ENCODE data around the gene ZEB1. TPM values are rescaled to one million over a fixed set of nuclear protein-coding genes. Genes with fewer than 3 reads are reported as not detected.
"Not testable (repeated sequence)": the region's sequence is repeated elsewhere in the genome, so short reads cannot be mapped to it uniquely, and the experiment has no call there.

ZEB1 gene
- total RNA-seq, 1 experiment from 2014 or later: 1.4 TPM

DNA sequence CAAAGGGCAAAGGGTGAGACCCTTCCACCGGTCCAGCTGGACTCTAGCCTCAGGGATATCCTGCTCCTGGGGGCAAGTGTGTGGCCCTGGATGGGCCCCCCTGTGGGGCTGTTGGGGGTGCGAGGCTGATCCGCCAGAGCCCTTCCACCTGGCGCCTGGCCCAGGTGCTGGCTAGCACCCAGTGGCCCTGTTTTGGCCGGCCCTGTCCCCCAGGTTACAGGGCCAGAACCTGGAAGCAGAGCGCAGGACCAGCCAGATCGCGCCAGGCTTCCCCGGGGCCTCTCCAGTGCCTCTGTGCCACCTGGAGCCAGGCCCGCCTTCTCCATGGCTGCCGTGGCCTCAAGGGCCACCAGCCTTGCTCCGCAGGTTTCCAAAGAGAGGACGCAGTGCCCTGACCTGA lies 45.2 kb downstream of the ZEB1 start:
- H3K9me2 ChIP-seq (ENCODE audit: insufficient read depth); intact Hi-C loops (cut with micrococcal nuclease; ENCODE audit: unreplicated experiment); H3K9me3 ChIP-seq (ENCODE audit: insufficient read depth, low read depth); DNase-seq; H3K27me3 ChIP-seq (ENCODE audit: insufficient read depth, low read depth); CTCF ChIA-PET; H3K4me2 ChIP-seq; BruUV-seq (replicated peaks); H3K79me2 ChIP-seq (ENCODE audit: low read depth); H3K36me3 ChIP-seq (ENCODE audit: low read depth); H3K4me1 ChIP-seq (replicated peaks; ENCODE audit: insufficient read depth); H3K27ac ChIP-seq; H2AFZ ChIP-seq; H3K4me3 ChIP-seq; H4K20me1 ChIP-seq (ENCODE audit: insufficient read depth); H3F3A ChIP-seq (ENCODE audit: insufficient read depth, low read depth); POLR2A ChIA-PET (ENCODE audit: unreplicated experiment): not testable (repeated sequence)

DNA sequence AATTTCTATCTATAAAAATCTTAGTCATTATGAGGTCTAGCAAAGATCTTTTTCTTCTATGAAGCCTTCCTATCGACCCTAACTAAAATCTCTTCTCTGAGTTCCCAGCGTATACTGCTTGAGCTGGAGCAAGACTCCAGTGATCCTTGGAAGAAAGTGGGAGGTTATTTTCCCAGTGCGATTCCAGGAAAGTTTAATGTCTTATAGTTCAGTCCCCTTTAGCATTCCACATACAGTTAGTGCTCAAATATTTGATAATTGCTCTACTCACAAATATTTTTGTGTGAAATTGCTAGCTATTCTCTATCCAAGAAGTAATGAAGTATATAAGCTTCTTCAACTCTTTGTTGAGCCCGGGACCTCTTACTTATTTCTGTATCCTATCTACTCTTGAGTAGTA lies 47.7 kb downstream of the ZEB1 start:
- TF ChIP-seq, protein P1, sequence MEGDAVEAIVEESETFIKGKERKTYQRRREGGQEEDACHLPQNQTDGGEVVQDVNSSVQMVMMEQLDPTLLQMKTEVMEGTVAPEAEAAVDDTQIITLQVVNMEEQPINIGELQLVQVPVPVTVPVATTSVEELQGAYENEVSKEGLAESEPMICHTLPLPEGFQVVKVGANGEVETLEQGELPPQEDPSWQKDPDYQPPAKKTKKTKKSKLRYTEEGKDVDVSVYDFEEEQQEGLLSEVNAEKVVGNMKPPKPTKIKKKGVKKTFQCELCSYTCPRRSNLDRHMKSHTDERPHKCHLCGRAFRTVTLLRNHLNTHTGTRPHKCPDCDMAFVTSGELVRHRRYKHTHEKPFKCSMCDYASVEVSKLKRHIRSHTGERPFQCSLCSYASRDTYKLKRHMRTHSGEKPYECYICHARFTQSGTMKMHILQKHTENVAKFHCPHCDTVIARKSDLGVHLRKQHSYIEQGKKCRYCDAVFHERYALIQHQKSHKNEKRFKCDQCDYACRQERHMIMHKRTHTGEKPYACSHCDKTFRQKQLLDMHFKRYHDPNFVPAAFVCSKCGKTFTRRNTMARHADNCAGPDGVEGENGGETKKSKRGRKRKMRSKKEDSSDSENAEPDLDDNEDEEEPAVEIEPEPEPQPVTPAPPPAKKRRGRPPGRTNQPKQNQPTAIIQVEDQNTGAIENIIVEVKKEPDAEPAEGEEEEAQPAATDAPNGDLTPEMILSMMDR (conservative IDR thresholded peaks at IDR 0.05): no peak
- TF ChIP-seq EZH2 (IDR thresholded peaks at IDR 0.05; ENCODE audit: low read depth): no peak
- no peak for DNase-seq
- BruUV-seq (replicated peaks): no TSS peak
- H3K27ac ChIP-seq: no peak overlapping the region
- H2AFZ ChIP-seq: no peak overlapping the region
- no peaks in the 10 kb centered on the region for H3K4me1 ChIP-seq (replicated peaks; ENCODE audit: insufficient read depth)
- no peaks in the 10 kb centered on the region for H3K9me2 ChIP-seq (ENCODE audit: insufficient read depth)
- H4K20me1 ChIP-seq (ENCODE audit: insufficient read depth): no peaks in the 10 kb centered on the region
- no peak overlapping the region for H3K4me2 ChIP-seq
- H3K4me3 ChIP-seq: no peak overlapping the region
- no peaks in the 10 kb centered on the region for H3K36me3 ChIP-seq (ENCODE audit: low read depth)
- ChIA-PET POLR2A (ENCODE audit: unreplicated experiment) (no interaction called here), CTCF (no interaction called here)
- H3F3A ChIP-seq (ENCODE audit: insufficient read depth, low read depth): no peaks in the 10 kb centered on the region
- intact Hi-C loops (cut with micrococcal nuclease; ENCODE audit: unreplicated experiment): no loop called here
- H3K9me3 ChIP-seq (ENCODE audit: insufficient read depth, low read depth): no peaks in the 10 kb centered on the region
- H3K27me3 ChIP-seq (ENCODE audit: insufficient read depth, low read depth): no peaks in the 10 kb centered on the region
- no peaks in the 10 kb centered on the region for H3K79me2 ChIP-seq (ENCODE audit: low read depth)

DNA sequence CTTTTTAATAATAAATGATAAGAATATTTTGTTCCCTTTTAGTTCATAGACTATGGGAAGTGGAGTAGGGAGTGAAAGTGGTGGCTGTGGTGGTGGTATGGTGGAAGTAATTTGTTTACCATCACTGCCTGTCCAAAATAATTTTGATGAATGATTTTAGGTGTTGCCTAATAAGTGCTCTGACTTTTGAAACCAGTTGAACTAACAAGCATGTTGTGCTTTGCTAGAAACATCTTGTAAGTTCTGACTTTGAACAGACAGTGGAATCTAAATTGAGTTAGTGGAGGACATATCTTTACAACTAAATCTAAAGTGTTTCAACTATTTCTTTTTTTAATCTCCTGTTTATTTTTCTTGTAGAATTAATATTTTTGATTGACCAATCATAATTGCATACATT lies 49.7 kb downstream of the ZEB1 start:
- H4K20me1 ChIP-seq (ENCODE audit: insufficient read depth): no peaks in the 10 kb centered on the region
- no TSS peak for BruUV-seq (replicated peaks)
- TF ChIP-seq EZH2 (IDR thresholded peaks at IDR 0.05; ENCODE audit: low read depth): no peak
- TF ChIP-seq, protein P1 (conservative IDR thresholded peaks at IDR 0.05): no peak

DNA sequence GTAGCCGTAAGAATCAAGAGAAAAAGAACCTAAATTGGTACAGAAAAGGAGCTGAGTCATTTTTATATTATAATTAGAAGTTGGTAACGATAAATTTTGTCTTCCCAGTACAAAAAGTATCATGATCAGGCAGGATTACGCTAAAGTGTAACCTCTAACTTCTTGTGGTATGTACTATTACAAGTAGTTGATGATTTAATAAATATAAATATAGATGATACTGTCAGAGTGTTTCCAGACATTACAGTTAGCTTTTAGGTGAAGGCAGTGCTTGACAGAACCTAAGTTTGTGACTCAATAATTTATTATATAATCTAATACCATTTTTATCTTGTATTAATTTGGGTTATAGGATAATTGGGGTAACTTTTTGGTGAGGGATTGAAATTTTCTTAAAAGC lies 53.4 kb downstream of the ZEB1 start:
- TF ChIP-seq, protein P1 (conservative IDR thresholded peaks at IDR 0.05): no peak
- no peak for TF ChIP-seq EZH2 (IDR thresholded peaks at IDR 0.05; ENCODE audit: low read depth)
- H3K36me3 ChIP-seq (ENCODE audit: low read depth): no peaks in the 10 kb centered on the region

More for the DNA sequence above, 49.7 kb downstream of the ZEB1 start:
- H3K4me2 ChIP-seq: no peak overlapping the region
- ChIA-PET CTCF (no interaction called here), POLR2A (ENCODE audit: unreplicated experiment) (no interaction called here)
- H3K27ac ChIP-seq: no peak overlapping the region
- DNase-seq: no peak
- no peaks in the 10 kb centered on the region for H3K79me2 ChIP-seq (ENCODE audit: low read depth)
- no peaks in the 10 kb centered on the region for H3F3A ChIP-seq (ENCODE audit: insufficient read depth, low read depth)
- intact Hi-C loops (cut with micrococcal nuclease; ENCODE audit: unreplicated experiment): no loop called here
- H3K4me1 ChIP-seq (replicated peaks; ENCODE audit: insufficient read depth): no peaks in the 10 kb centered on the region
- no peaks in the 10 kb centered on the region for H3K27me3 ChIP-seq (ENCODE audit: insufficient read depth, low read depth)
- H3K4me3 ChIP-seq: no peak overlapping the region
- H3K36me3 ChIP-seq (ENCODE audit: low read depth): no peaks in the 10 kb centered on the region
- H3K9me2 ChIP-seq (ENCODE audit: insufficient read depth): no peaks in the 10 kb centered on the region
- no peak overlapping the region for H2AFZ ChIP-seq
- no peaks in the 10 kb centered on the region for H3K9me3 ChIP-seq (ENCODE audit: insufficient read depth, low read depth)

More for the DNA sequence above, 53.4 kb downstream of the ZEB1 start:
- CTCF ChIA-PET: no interaction called here
- Histone ChIP-seq H3K27me3 (ENCODE audit: insufficient read depth, low read depth) (no peaks in the 10 kb centered on the region), H3K27ac (no peak overlapping the region), H3K79me2 (ENCODE audit: low read depth) (no peaks in the 10 kb centered on the region), H3K4me2 (no peak overlapping the region), H3K4me1 (replicated peaks; ENCODE audit: insufficient read depth) (no peaks in the 10 kb centered on the region), H3K9me2 (ENCODE audit: insufficient read depth) (no peaks in the 10 kb centered on the region), H4K20me1 (ENCODE audit: insufficient read depth) (no peaks in the 10 kb centered on the region), H2AFZ (no peak overlapping the region), H3K9me3 (ENCODE audit: insufficient read depth, low read depth) (no peaks in the 10 kb centered on the region), H3F3A (ENCODE audit: insufficient read depth, low read depth) (no peaks in the 10 kb centered on the region), H3K4me3 (no peak overlapping the region)
- POLR2A ChIA-PET (ENCODE audit: unreplicated experiment): no interaction called here
- DNase-seq: no peak
- intact Hi-C loops (cut with micrococcal nuclease; ENCODE audit: unreplicated experiment): no loop called here
- no TSS peak for BruUV-seq (replicated peaks)

Data from PC-9 (cell line).